SH-SY5Y (cell line): Measurements from ENCODE around the gene IL17C.

Experiments used
- GATA2 ChIP-seq: IDR thresholded peaks from 2 replicates; pipeline ENCODE4 v1.6.1; 2011; ENCODE audit warnings: mild to moderate bottlenecking, low read depth, low read length
- GATA3 ChIP-seq: IDR thresholded peaks from 2 replicates; pipeline ENCODE4 v1.6.1; 2011; ENCODE audit warnings: low read depth, mild to moderate bottlenecking, low read length, moderate library complexity

GRCh38 chr16:88649195-88649923 lies 11.0 kb downstream of the IL17C start:
- no peak for TF ChIP-seq GATA3
- no peak for TF ChIP-seq GATA2
